SK-N-SH (cell line): ENCODE measurements around the gene SLC25A26. TPM values are rescaled to one million over a fixed set of nuclear protein-coding genes. Genes with fewer than 3 reads are reported as not detected.

ENCODE experiments used
- CTCF ChIA-PET: fragments of 300-600, 350-600 bp; formaldehyde crosslinking; extraction: SDS; loops from one replicate; lab custom pipeline; 2021; lab: Yijun Ruan, JAX
- POLR2A ChIA-PET: fragments of 350-600 bp; sonication (Branson Sonifier 250); formaldehyde crosslinking; extraction: SDS; loops from one replicate; lab custom pipeline; 2020; ENCODE audit warnings: antibody characterized with exemption, inconsistent platforms; lab: Yijun Ruan, JAX
- DNase-seq: peaks from one replicate; pipeline ENCODE4 v3.0.0; 2012
- H2AFZ ChIP-seq: fragments of 200-600 bp; sonication (generic); 2 replicates; pipeline ENCODE4 v1.8.1; 2016; ENCODE audit warnings: antibody characterized with exemption, mild to moderate bottlenecking, low read depth
- H3F3A ChIP-seq: fragments of 200-600 bp; sonication (generic); replicated peaks from 2 replicates; pipeline ENCODE3; 2016; ENCODE audit warnings: antibody characterized with exemption, mild to moderate bottlenecking; ENCODE audit not compliant: insufficient read depth
- H3K27ac ChIP-seq, 2 experiments: fragments of 200-500 bp in 1 of 2; fragments of 200-600 bp in 1 of 2; sonication (Bioruptor generic) in 1 of 2; sonication (generic), shearing (Covaris generic) in 1 of 2; 2 replicates each; pipeline versions ENCODE4 v1.5.1 to v1.6.1; 2014 to 2016; ENCODE audit warnings: low read depth in 2 of 2, inconsistent platforms in 1 of 2, low read length in 1 of 2, mild to moderate bottlenecking in 1 of 2, mixed read lengths in 1 of 2
- H3K27me3 ChIP-seq: fragments of 200-600 bp; sonication (generic), shearing (Covaris generic); 2 replicates; pipeline ENCODE4 v1.6.1; 2016; ENCODE audit warnings: mixed run types; ENCODE audit not compliant: insufficient read depth
- H3K36me3 ChIP-seq, 2 experiments: fragments of 200-500 bp in 1 of 2; fragments of 200-600 bp in 1 of 2; sonication (Bioruptor generic) in 1 of 2; sonication (generic) in 1 of 2; replicated peaks in 1 of 2; 2 replicates each; pipeline versions ENCODE3 to v1.5.1; 2014 to 2016; ENCODE audit warnings: low read length in 1 of 2, mild to moderate bottlenecking in 1 of 2; ENCODE audit not compliant: insufficient read depth in 2 of 2, control insufficient read depth in 1 of 2
- H3K4me1 ChIP-seq, 2 experiments: fragments of 200-500 bp in 1 of 2; fragments of 200-600 bp in 1 of 2; sonication (Bioruptor generic) in 1 of 2; sonication (generic), shearing (Covaris generic) in 1 of 2; 2 replicates each; pipeline versions ENCODE4 v1.5.1 to v1.6.1; 2014 to 2016; ENCODE audit warnings: low read depth in 1 of 2, low read length in 1 of 2, mixed run types in 1 of 2; ENCODE audit not compliant: insufficient read depth in 2 of 2, control insufficient read depth in 1 of 2
- H3K4me2 ChIP-seq: fragments of 200-600 bp; sonication (generic), shearing (Covaris generic); 2 replicates; pipeline ENCODE4 v1.6.1; 2017; ENCODE audit warnings: mixed run types
- H3K4me3 ChIP-seq, 2 experiments: fragments of 200-500 bp in 1 of 2; fragments of 200-600 bp in 1 of 2; sonication (Bioruptor generic) in 1 of 2; sonication (generic), shearing (Covaris generic) in 1 of 2; 2 replicates each; pipeline versions ENCODE4 v1.5.1 to v1.8.1; 2014 to 2016; ENCODE audit warnings: low read depth in 2 of 2, inconsistent platforms in 1 of 2, low read length in 1 of 2, mild to moderate bottlenecking in 1 of 2, mixed read lengths in 1 of 2, moderate library complexity in 1 of 2
- H3K79me2 ChIP-seq: fragments of 200-600 bp; sonication (generic); 2 replicates; pipeline ENCODE4 v1.8.1; 2017; ENCODE audit warnings: mild to moderate bottlenecking; ENCODE audit not compliant: insufficient read depth
- H3K9ac ChIP-seq: fragments of 200-600 bp; sonication (generic); 2 replicates; pipeline ENCODE4 v1.6.1; 2017; ENCODE audit warnings: mixed run types
- H3K9me2 ChIP-seq: fragments of 200-600 bp; sonication (generic); 2 replicates; pipeline ENCODE4 v1.6.1; 2017; ENCODE audit warnings: mixed run types
- H3K9me3 ChIP-seq: fragments of 200-600 bp; sonication (generic); 2 replicates; pipeline ENCODE4 v1.6.1; 2017; ENCODE audit warnings: mixed run types, mild to moderate bottlenecking, moderate library complexity
- H4K20me1 ChIP-seq: fragments of 200-600 bp; sonication (generic); 2 replicates; pipeline ENCODE4 v1.6.1; 2017; ENCODE audit warnings: mild to moderate bottlenecking, mixed run types; ENCODE audit not compliant: insufficient read depth
- CHD2 ChIP-seq: fragments of 150-350 bp; IDR thresholded peaks from 2 replicates; pipeline ENCODE4 v1.6.1; 2018; ENCODE audit warnings: low read length; ENCODE audit not compliant: partially characterized antibody
- CTCF ChIP-seq: fragments of 200-600 bp; sonication (generic); IDR thresholded peaks from 2 replicates; pipeline ENCODE4 v1.6.1; 2017; ENCODE audit warnings: antibody characterized with exemption, mild to moderate bottlenecking, moderate library complexity
- ELF1 ChIP-seq: IDR thresholded peaks from 2 replicates; pipeline ENCODE4 v1.4.0; 2012
- EP300 ChIP-seq, 2 experiments: IDR thresholded peaks; 2 replicates each; pipeline versions ENCODE4 v1.4.0 to v1.6.1; 2012; ENCODE audit warnings: borderline replicate concordance in 1 of 2, low read depth in 1 of 2, low read length in 1 of 2
- FOSL2 ChIP-seq: IDR thresholded peaks from 2 replicates; pipeline ENCODE4 v1.4.0; 2012; ENCODE audit warnings: low read depth, mild to moderate bottlenecking, moderate library complexity, borderline replicate concordance
- GABPA ChIP-seq: IDR thresholded peaks from 2 replicates; pipeline ENCODE4 v1.4.0; 2012; ENCODE audit warnings: low read depth, mild to moderate bottlenecking
- NFIC ChIP-seq: IDR thresholded peaks from 2 replicates; pipeline ENCODE4 v1.4.0; 2012; ENCODE audit warnings: borderline replicate concordance
- POLR2AphosphoS5 ChIP-seq: IDR thresholded peaks from 2 replicates; pipeline ENCODE4 v1.6.1; 2012; ENCODE audit warnings: low read depth, low read length
- SIN3A ChIP-seq: IDR thresholded peaks from 2 replicates; pipeline ENCODE4 v1.6.1; 2012; ENCODE audit warnings: low read depth, mild to moderate bottlenecking, low read length, moderate library complexity, borderline replicate concordance
- USF1 ChIP-seq: IDR thresholded peaks from 2 replicates; pipeline ENCODE4 v1.4.0; 2012; ENCODE audit warnings: low read depth, borderline replicate concordance
- WGBS: methylation state at CpG from one replicate; pipeline ENCODE4 v1.1.6; 2017; ENCODE audit warnings: low lambda C conversion rate; 5-methylcytosine and 5-hydroxymethylcytosine counted together
- polyA plus RNA-seq, 3 experiments: library from polyadenylated mRNA; depleted of rRNA; stranded (reverse); fragments of >200 nt; gene quantifications; 2 replicates each; pipeline ENCODE4 v1.2.3, GENCODE V29; 2012
- TF ChIP-seq, protein P1 (sequence below): fragments of 150-350 bp; IDR thresholded peaks from 2 replicates; pipeline ENCODE4 v1.6.1; 2016; ENCODE audit warnings: mild to moderate bottlenecking, low read depth, low read length

The SLC25A26 gene
- polyA plus RNA-seq, 1 of the 3 experiments (the other 2 are of a cell fraction) = 31.8 TPM

GRCh38 chr3:66372681-66373350, 152.0 kb downstream of the SLC25A26 start (continued):
- peak; percentile 26 for TF ChIP-seq CTCF
- TF ChIP-seq, all 33 proteins: peak for 3

DNA sequence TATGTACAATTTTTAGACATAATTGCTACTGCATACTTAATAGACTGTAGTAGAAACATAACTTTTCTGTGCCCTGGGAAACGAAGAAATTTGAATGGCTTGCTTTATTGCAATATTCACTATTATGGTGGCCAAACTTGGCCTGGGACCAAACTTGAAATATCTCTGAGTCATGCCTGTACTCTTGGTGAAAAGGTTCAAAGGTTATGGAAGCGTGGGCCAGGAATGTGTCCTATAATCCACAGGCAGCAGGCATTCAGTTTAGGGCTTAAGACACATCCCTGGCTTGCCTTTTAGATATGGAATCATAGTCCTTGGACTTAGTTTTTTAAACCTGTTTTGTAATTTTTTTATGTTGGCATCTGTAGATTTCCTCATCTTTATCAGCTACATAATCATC, 155.8 kb downstream of the SLC25A26 start:
- no peak for DNase-seq
- H3K9me2 ChIP-seq = no peaks in the 10 kb centered on the region
- 81% methylated on average over 2 of the region's 2 CpGs for WGBS
- H3K36me3 ChIP-seq = peaks cover 0 to 26% of the 10 kb centered on the region in 2 experiments
- H3K9me3 ChIP-seq = no peaks in the 10 kb centered on the region
- no peak overlapping the region for H3K9ac ChIP-seq
- no peak overlapping the region for H3K4me3 ChIP-seq
- H3K79me2 ChIP-seq = no peaks in the 10 kb centered on the region
- ChIA-PET POLR2A (no interaction called here), CTCF (interaction anchor here (0.6 to 2.0 kb wide), 2 partner anchors 9 to 33 kb away, joined by 3 to 23 read pairs; no protein-coding TSS in a partner anchor)
- H4K20me1 ChIP-seq = no peaks in the 10 kb centered on the region
- H3K4me1 ChIP-seq = peaks cover 0 to 23% of the 10 kb centered on the region in 2 experiments; a peak in 1 of 4 replicates
- no peak overlapping the region for H3K4me2 ChIP-seq
- no peak overlapping the region for H3K27ac ChIP-seq
- no peak overlapping the region for H2AFZ ChIP-seq
- no peaks in the 10 kb centered on the region for H3F3A ChIP-seq
- no peaks in the 10 kb centered on the region for H3K27me3 ChIP-seq
- TF ChIP-seq FOSL2 = peak; percentile 14; the same call in 1 of the 2 replicates
- no peak for TF ChIP-seq CHD2
- TF ChIP-seq, protein P1, sequence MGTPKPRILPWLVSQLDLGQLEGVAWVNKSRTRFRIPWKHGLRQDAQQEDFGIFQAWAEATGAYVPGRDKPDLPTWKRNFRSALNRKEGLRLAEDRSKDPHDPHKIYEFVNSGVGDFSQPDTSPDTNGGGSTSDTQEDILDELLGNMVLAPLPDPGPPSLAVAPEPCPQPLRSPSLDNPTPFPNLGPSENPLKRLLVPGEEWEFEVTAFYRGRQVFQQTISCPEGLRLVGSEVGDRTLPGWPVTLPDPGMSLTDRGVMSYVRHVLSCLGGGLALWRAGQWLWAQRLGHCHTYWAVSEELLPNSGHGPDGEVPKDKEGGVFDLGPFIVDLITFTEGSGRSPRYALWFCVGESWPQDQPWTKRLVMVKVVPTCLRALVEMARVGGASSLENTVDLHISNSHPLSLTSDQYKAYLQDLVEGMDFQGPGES = no peak
- no peak for TF ChIP-seq SIN3A
- no peak for TF ChIP-seq EP300 (IDR thresholded peaks at IDR 0.05; ENCODE audit: borderline replicate concordance in 1 of 2, low read depth in 1 of 2, low read length in 1 of 2)
- peak; percentile 52 for TF ChIP-seq NFIC
- no peak for TF ChIP-seq USF1
- no peak for TF ChIP-seq GABPA
- no peak for TF ChIP-seq ELF1
- no peak for TF ChIP-seq POLR2AphosphoS5
